Transverse colon (tissue), 4 donors: ENCODE results near the gene FOXJ3. TPM values are rescaled to one million over a fixed set of nuclear protein-coding genes. Genes with fewer than 3 reads are reported as not detected.

ENCODE experiments used
- DNase-seq: peaks from one replicate; pipeline ENCODE4 v3.0.0-alpha.2; 2019
- H3K27ac ChIP-seq, 4 donors: fragments of 200-600 bp; sonication (generic); 2 replicates each; pipeline ENCODE4 v1.5.1; 2016 to 2018; ENCODE audit warnings: inconsistent platforms in 4 of 4
- H3K27me3 ChIP-seq: fragments of 200-600 bp; sonication (generic); 2 replicates; pipeline ENCODE4 v1.5.1; 2017; ENCODE audit warnings: inconsistent platforms
- H3K36me3 ChIP-seq, 4 donors: fragments of 200-600 bp; sonication (generic); 2 replicates each; pipeline ENCODE4 v1.5.1; 2017 to 2019; ENCODE audit warnings: inconsistent platforms in 4 of 4
- H3K4me1 ChIP-seq, 4 donors: fragments of 200-600 bp; sonication (generic); 2 replicates each; pipeline ENCODE4 v1.5.1; 2017 to 2020; ENCODE audit warnings: inconsistent platforms in 4 of 4
- H3K4me3 ChIP-seq, 4 donors: fragments of 200-600 bp; sonication (generic); 1 replicate in 1 of 4; 2 replicates in 3 of 4; pipeline versions ENCODE4 v1.5.1 to v1.6.1; 2017 to 2019; ENCODE audit warnings: inconsistent platforms in 4 of 4
- H3K9me3 ChIP-seq, 2 donors: fragments of 200-600 bp; sonication (generic); 2 replicates each; pipeline ENCODE4 v1.5.1; 2017 to 2019; ENCODE audit warnings: inconsistent platforms in 2 of 2
- EP300 ChIP-seq: sonication (generic); formaldehyde crosslinking; IDR thresholded peaks from one replicate; pipeline ENCODE4 v1.6.1; 2017; ENCODE audit warnings: antibody characterized with exemption, low read depth
- POLR2A ChIP-seq: fragments of 450-650 bp; IDR thresholded peaks from one replicate; pipeline ENCODE4 v1.6.1; 2016; ENCODE audit warnings: antibody characterized with exemption, mild to moderate bottlenecking, moderate library complexity
- POLR2AphosphoS5 ChIP-seq, 3 donors: sonication (generic); formaldehyde crosslinking; IDR thresholded peaks; one replicate each; pipeline ENCODE4 v1.6.1; 2016; ENCODE audit warnings: antibody characterized with exemption in 3 of 3
- WGBS, 2 donors: methylation state at CpG; one replicate each; pipeline ENCODE4 v1.1.5; 2018; ENCODE audit warnings: low coverage in 1 of 2; 5-methylcytosine and 5-hydroxymethylcytosine counted together
- in situ Hi-C, 4 donors: fragments of 200-750 bp; cut with MboI; loops; one replicate each; pipeline versions ENCODE4 v1.15.0 to v1.15.1; 2017; ENCODE audit warnings: low sequenced_read_pairs in 3 of 4, low pct_ligation_motif_present in 1 of 4, low pct_unique_long_range_greater_than_20kb in 1 of 4
- intact Hi-C: fragments of 100-400 bp; cut with DNase I; formaldehyde crosslinking; loops from one replicate; pipeline ENCODE4 v1.15.1; 2023; ENCODE audit warnings: low total_unique reads
- total RNA-seq, 4 donors: library from RNA; depleted of rRNA; stranded (reverse); fragments of >200 nt; gene quantifications; one replicate each; pipeline ENCODE4 v1.1.0, GENCODE V29; 2016
- TF ChIP-seq, protein P1 (sequence below), 5 experiments: fragments of 200-600 bp in 3 of 5; fragments of 450-650 bp in 2 of 5; sonication (generic) in 3 of 5; IDR thresholded peaks; 1 replicate in 2 of 5; 2 replicates in 3 of 5; pipeline ENCODE4 v1.5.1; 2016 to 2017; ENCODE audit warnings: antibody characterized with exemption in 5 of 5, inconsistent platforms in 3 of 5, mild to moderate bottlenecking in 2 of 5, moderate library complexity in 1 of 5

The FOXJ3 gene
- total RNA-seq, 4 donors from 2014 or later: 18.5 to 62.1 (median 38.6) TPM

DNA sequence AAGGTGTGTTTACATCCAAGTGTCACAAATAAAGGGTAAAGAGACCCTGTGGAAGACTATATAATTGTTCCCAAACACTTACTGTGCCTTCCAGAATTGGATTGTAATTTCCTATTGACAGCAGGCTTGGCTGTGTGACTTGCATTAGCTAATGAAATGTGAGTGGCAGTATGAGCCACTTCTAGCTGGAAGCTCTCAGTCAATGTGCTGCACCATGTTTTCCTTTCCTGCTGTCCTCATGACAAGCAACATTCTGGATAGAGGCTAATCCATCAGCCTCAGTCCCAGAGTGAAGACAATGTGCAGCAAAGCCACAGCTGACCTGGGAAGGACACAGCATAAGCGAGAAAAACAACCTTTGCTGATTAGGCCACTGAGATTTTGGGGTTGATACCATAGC is 5.9 kb upstream of the FOXJ3 start:
- H3K4me1 ChIP-seq: peaks cover 4 to 34% (median 19%) of the 10 kb centered on the region in 4 donors
- 79 to 100% methylated on average over 1 of the region's 1 CpG for WGBS, 2 donors

DNA sequence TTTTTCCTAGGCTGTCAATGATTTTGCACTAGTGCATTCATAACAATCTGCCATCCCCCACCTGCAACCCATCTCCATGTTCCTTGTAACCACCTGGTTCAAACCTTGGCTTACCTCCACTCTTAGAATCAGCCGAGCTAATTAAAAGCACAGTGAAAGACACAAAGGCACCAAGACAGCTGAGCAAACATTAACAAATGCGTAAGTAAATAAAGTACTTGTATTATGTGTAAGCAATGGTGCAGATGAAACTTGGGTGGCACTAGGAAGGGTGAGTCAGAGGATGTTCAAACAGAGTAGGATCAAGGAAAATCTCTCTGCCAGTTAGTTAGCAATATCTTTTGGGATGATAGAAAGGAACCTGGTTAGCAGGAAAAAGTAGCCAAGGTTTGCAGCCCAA is 5.1 kb upstream of the FOXJ3 start:
- TF ChIP-seq, protein P1, sequence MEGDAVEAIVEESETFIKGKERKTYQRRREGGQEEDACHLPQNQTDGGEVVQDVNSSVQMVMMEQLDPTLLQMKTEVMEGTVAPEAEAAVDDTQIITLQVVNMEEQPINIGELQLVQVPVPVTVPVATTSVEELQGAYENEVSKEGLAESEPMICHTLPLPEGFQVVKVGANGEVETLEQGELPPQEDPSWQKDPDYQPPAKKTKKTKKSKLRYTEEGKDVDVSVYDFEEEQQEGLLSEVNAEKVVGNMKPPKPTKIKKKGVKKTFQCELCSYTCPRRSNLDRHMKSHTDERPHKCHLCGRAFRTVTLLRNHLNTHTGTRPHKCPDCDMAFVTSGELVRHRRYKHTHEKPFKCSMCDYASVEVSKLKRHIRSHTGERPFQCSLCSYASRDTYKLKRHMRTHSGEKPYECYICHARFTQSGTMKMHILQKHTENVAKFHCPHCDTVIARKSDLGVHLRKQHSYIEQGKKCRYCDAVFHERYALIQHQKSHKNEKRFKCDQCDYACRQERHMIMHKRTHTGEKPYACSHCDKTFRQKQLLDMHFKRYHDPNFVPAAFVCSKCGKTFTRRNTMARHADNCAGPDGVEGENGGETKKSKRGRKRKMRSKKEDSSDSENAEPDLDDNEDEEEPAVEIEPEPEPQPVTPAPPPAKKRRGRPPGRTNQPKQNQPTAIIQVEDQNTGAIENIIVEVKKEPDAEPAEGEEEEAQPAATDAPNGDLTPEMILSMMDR (IDR thresholded peaks at IDR 0.05): no peak
- TF ChIP-seq POLR2AphosphoS5 (IDR thresholded peaks at IDR 0.05) (peak in 2 of 3 donors; percentile 46 to 56), POLR2A (no peak), EP300 (no peak)
- in situ Hi-C loops: loop anchor here in 3 of 4 donors (25.0 kb wide), 3 partner anchors 322 to 422 kb away; partner anchors contain the start of genes C1orf50 (in 2 of the 3), P3H1 (in 2 of the 3), CLDN19 (in 1 of the 3) and PPIH (in 1 of the 3)
- peak overlapping the region in 3 of 4 donors; percentile 27 to 62 (median 33) for H3K27ac ChIP-seq
- H3K36me3 ChIP-seq: no peaks in the 10 kb centered on the region
- DNase-seq: peak; percentile 30
- no peaks in the 10 kb centered on the region for H3K9me3 ChIP-seq
- no peak overlapping the region for H3K4me3 ChIP-seq
- H3K27me3 ChIP-seq: no peaks in the 10 kb centered on the region
- 35 to 38% methylated on average over 2 of the region's 2 CpGs for WGBS, 2 donors
- intact Hi-C loops: no loop called here
- H3K4me1 ChIP-seq: peaks cover 4 to 35% (median 22%) of the 10 kb centered on the region in 4 donors

More for the DNA sequence above, 5.9 kb upstream of the FOXJ3 start:
- intact Hi-C loops (no loop called here), in situ Hi-C loops (loop anchor here in 3 of 4 donors (25.0 kb wide), 3 partner anchors 321 to 421 kb away; partner anchors contain the start of genes C1orf50 (in 2 of the 3), P3H1 (in 2 of the 3), CLDN19 (in 1 of the 3) and PPIH (in 1 of the 3))
- H3K9me3 ChIP-seq: no peaks in the 10 kb centered on the region
- H3K36me3 ChIP-seq: no peaks in the 10 kb centered on the region
- H3K4me3 ChIP-seq: no peak overlapping the region
- TF ChIP-seq EP300 (no peak), POLR2AphosphoS5 (IDR thresholded peaks at IDR 0.05) (no peak), POLR2A (no peak)
- TF ChIP-seq, protein P1 (IDR thresholded peaks at IDR 0.05): no peak
- DNase-seq: no peak
- H3K27me3 ChIP-seq: no peaks in the 10 kb centered on the region
- H3K27ac ChIP-seq: peak overlapping the region in 3 of 4 donors; percentile 27 to 62 (median 31)

DNA sequence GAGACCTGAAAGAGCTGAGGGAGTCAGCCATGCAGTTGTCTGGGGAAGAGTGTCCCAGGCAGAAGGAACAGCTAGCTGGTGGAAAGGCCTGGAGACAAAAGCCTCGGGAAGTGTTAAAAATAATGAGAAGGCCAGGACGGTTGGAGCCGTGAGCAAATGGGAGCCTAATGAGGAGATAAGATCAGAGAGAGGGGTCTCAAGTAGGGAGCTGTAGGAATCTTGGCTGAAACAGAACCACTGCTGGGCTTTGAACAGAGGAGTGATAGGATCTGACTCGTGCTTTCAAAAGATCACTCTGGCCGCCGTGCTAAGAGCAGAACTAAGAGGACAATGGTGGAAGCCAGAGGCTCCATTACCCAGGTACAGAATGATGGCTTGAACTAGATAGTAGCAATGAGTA is 1.9 kb upstream of the FOXJ3 start:
- Histone ChIP-seq H3K4me1 (peaks cover 4 to 50% (median 37%) of the 10 kb centered on the region in 4 donors), H3K27me3 (no peaks in the 10 kb centered on the region), H3K36me3 (no peaks in the 10 kb centered on the region), H3K27ac (peak overlapping the region in 1 of 4 donors; percentile 97), H3K4me3 (no peak overlapping the region), H3K9me3 (no peaks in the 10 kb centered on the region)
- no peak for DNase-seq
- in situ Hi-C loops (loop anchor here (10.0 to 25.0 kb wide), 4 partner anchors 325 to 428 kb away; partner anchors contain the start of genes C1orf50 (in 3 of the 4), P3H1 (in 3 of the 4), CLDN19 (in 1 of the 4) and PPIH (in 1 of the 4)), intact Hi-C loops (loop anchor here (10.0 kb wide), 1 partner anchor 428 kb away; the partner anchor contains the start of genes C1orf50 and P3H1)
- 85 to 90% methylated on average over 2 to 6 of the region's 6 CpGs for WGBS, 2 donors
- TF ChIP-seq, protein P1 (IDR thresholded peaks at IDR 0.05): no peak
- TF ChIP-seq EP300 (no peak), POLR2A (no peak), POLR2AphosphoS5 (IDR thresholded peaks at IDR 0.05) (no peak)

DNA sequence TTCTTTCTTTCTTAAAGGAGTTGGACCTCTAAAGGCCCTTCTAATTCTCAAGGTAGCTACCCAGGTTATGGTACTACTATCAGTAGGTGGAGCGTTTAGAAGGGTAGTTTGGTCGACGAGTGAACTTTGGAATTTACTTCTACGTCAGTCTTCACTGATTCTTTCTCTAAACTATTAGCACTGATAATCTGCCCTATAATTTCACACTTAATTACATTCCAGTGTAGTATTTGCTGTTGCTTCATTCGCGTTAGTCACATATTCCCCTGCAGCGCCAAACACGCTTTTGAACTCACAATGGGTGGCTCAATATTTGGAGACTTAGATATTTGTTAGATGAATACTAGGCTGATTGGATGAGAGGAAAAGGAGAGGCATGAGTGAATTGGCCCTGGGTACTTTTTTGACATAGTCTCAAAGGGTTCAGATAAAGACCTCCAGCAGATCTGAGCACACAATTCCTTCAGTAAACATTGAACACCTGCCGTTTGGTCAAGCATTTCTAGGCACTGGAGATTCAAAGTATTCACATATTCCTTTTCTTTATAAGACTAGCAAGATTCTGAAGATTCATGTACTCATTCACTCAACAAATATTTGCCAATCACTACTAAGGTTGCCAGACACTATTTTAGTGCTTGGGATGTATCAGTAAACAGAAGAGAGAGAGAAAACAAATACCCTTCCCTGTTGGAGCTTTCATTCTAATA is 929 bp upstream of the FOXJ3 start:
- Histone ChIP-seq H3K4me1 (peaks cover 4 to 59% (median 38%) of the 10 kb centered on the region in 4 donors), H3K27me3 (no peaks in the 10 kb centered on the region), H3K9me3 (no peaks in the 10 kb centered on the region), H3K36me3 (no peaks in the 10 kb centered on the region), H3K27ac (peak overlapping the region; percentile 95 to 99 (median 96)), H3K4me3 (peak overlapping the region; percentile 80 to 100 (median 93))
- no peak for DNase-seq
- in situ Hi-C loops (loop anchor here (10.0 to 25.0 kb wide), 4 partner anchors 326 to 429 kb away; partner anchors contain the start of genes C1orf50 (in 3 of the 4), P3H1 (in 3 of the 4), CLDN19 (in 1 of the 4) and PPIH (in 1 of the 4)), intact Hi-C loops (loop anchor here (10.0 kb wide), 1 partner anchor 429 kb away; the partner anchor contains the start of genes C1orf50 and P3H1)
- 6 to 11% methylated on average over 8 to 9 of the region's 9 CpGs for WGBS, 2 donors
- no peak for TF ChIP-seq EP300
- TF ChIP-seq, protein P1 (IDR thresholded peaks at IDR 0.05): no peak
- peak; percentile 2 to 50 (median 35) for TF ChIP-seq POLR2AphosphoS5 (IDR thresholded peaks at IDR 0.05)
- peak; percentile 73 for TF ChIP-seq POLR2A
